GM23338 (cell line): Measurements from ENCODE around the gene ANKRD23. TPM values are rescaled to one million over a fixed set of nuclear protein-coding genes. Genes with fewer than 3 reads are reported as not detected.

Experiments used
- ATAC-seq: fragments of 200-7000 bp; cut with Tn5 transposase; 3 replicates; pipeline ENCODE4 v1.9.1; 2020
- DNase-seq: peaks from one replicate; pipeline ENCODE4 v3.0.0-alpha.2; 2015; ENCODE audit warnings: low spot score
- H2AFZ ChIP-seq: fragments of 200-600 bp; sonication (generic); 2 replicates; pipeline ENCODE4 v1.8.0; 2016; ENCODE audit warnings: antibody characterized with exemption, mild to moderate bottlenecking, moderate library complexity
- H3F3A ChIP-seq: fragments of 200-600 bp; sonication (generic); replicated peaks from 2 replicates; pipeline ENCODE4 v1.8.0; 2017; ENCODE audit warnings: antibody characterized with exemption, mixed run types, low read depth
- H3K27ac ChIP-seq: fragments of 200-600 bp; sonication (generic); 2 replicates; pipeline ENCODE4 v1.6.1; 2016; ENCODE audit warnings: low read depth
- H3K27me3 ChIP-seq: fragments of 200-600 bp; sonication (generic); 2 replicates; pipeline ENCODE4 v1.8.0; 2016; ENCODE audit warnings: mild to moderate bottlenecking, mixed run types, moderate library complexity; ENCODE audit not compliant: insufficient read depth
- H3K36me3 ChIP-seq: fragments of 200-600 bp; sonication (generic); 2 replicates; pipeline ENCODE4 v1.8.0; 2016; ENCODE audit warnings: mild to moderate bottlenecking; ENCODE audit not compliant: insufficient read depth
- H3K4me1 ChIP-seq: fragments of 200-600 bp; sonication (generic); 2 replicates; pipeline ENCODE4 v1.8.0; 2016; ENCODE audit warnings: mild to moderate bottlenecking, moderate library complexity; ENCODE audit not compliant: insufficient read depth
- H3K4me2 ChIP-seq: fragments of 200-600 bp; sonication (generic); 2 replicates; pipeline ENCODE4 v1.7.1; 2017; ENCODE audit warnings: mixed run types
- H3K4me3 ChIP-seq: fragments of 200-600 bp; sonication (generic); 2 replicates; pipeline ENCODE4 v1.6.1; 2016; ENCODE audit warnings: mixed run types
- H3K79me2 ChIP-seq: fragments of 200-600 bp; sonication (generic); replicated peaks from 2 replicates; pipeline ENCODE4 v1.8.0; 2017; ENCODE audit warnings: mild to moderate bottlenecking; ENCODE audit not compliant: insufficient read depth
- H3K9me2 ChIP-seq: fragments of 200-600 bp; sonication (generic); 2 replicates; pipeline ENCODE4 v1.8.0; 2017; ENCODE audit not compliant: insufficient read depth
- H4K20me1 ChIP-seq: fragments of 200-600 bp; sonication (generic); replicated peaks from 2 replicates; pipeline ENCODE4 v1.8.0; 2017; ENCODE audit warnings: mild to moderate bottlenecking; ENCODE audit not compliant: insufficient read depth
- H3K27ac Mint-ChIP-seq: 2 replicates; pipeline ENCODE4 v1.8.0; 2020; ENCODE audit warnings: inconsistent platforms, mild to moderate bottlenecking, moderate library complexity, mixed read lengths
- H3K27me3 Mint-ChIP-seq: 3 replicates; pipeline ENCODE4 v1.8.0; 2022; ENCODE audit warnings: low read depth, mild to moderate bottlenecking, moderate library complexity, mixed read lengths, inconsistent platforms; ENCODE audit not compliant: insufficient read depth, poor library complexity
- H3K36me3 Mint-ChIP-seq: 3 replicates; pipeline ENCODE4 v1.8.0; 2021; ENCODE audit warnings: low read depth, mild to moderate bottlenecking, inconsistent platforms, moderate library complexity, mixed read lengths
- H3K4me1 Mint-ChIP-seq: 3 replicates; pipeline ENCODE4 v1.8.0; 2020; ENCODE audit warnings: mild to moderate bottlenecking, inconsistent platforms, mixed read lengths
- H3K4me3 Mint-ChIP-seq: 3 replicates; pipeline ENCODE4 v1.8.0; 2021; ENCODE audit warnings: moderate library complexity, mild to moderate bottlenecking, inconsistent platforms, mixed read lengths
- H3K9me3 Mint-ChIP-seq: 3 replicates; pipeline ENCODE4 v1.8.0; 2020; ENCODE audit warnings: moderate library complexity, mild to moderate bottlenecking, inconsistent platforms, mixed read lengths
- CREB1 ChIP-seq: fragments of 250-450 bp; sonication (Bioruptor Pico); IDR thresholded peaks from 2 replicates; pipeline ENCODE4 v1.5.0; 2020; ENCODE audit warnings: low read depth, mild to moderate bottlenecking, moderate library complexity
- ETS1 ChIP-seq: IDR thresholded peaks from 2 replicates; pipeline ENCODE4 v1.6.1; 2016; ENCODE audit warnings: antibody characterized with exemption
- EZH2 ChIP-seq: fragments of 200-600 bp; sonication (generic); IDR thresholded peaks from one replicate; pipeline ENCODE4 v1.8.0; 2017; ENCODE audit warnings: antibody characterized with exemption, mild to moderate bottlenecking, low read depth; ENCODE audit not compliant: unreplicated experiment
- EZH2phosphoT487 ChIP-seq: fragments of 200-600 bp; sonication (generic); IDR thresholded peaks from one replicate; pipeline ENCODE4 v1.8.1; 2018; ENCODE audit warnings: antibody characterized with exemption; ENCODE audit not compliant: unreplicated experiment
- JUNB ChIP-seq: IDR thresholded peaks from one replicate; pipeline ENCODE4 v1.6.1; 2016; ENCODE audit warnings: antibody characterized with exemption; ENCODE audit not compliant: unreplicated experiment
- POLR2AphosphoS5 ChIP-seq: IDR thresholded peaks from 2 replicates; pipeline ENCODE4 v1.6.1; 2016; ENCODE audit warnings: antibody characterized with exemption, low read depth
- REST ChIP-seq: IDR thresholded peaks from one replicate; pipeline ENCODE4 v1.6.1; 2018; ENCODE audit warnings: antibody characterized with exemption; ENCODE audit not compliant: unreplicated experiment
- STAT1 ChIP-seq: IDR thresholded peaks from one replicate; pipeline ENCODE4 v1.6.1; 2016; ENCODE audit warnings: antibody characterized with exemption; ENCODE audit not compliant: unreplicated experiment
- ZNF114 ChIP-seq: fragments of 250-450 bp; sonication (Bioruptor Pico); IDR thresholded peaks from 2 replicates; pipeline ENCODE4 v1.5.0; 2020; ENCODE audit warnings: mild to moderate bottlenecking, moderate library complexity
- ZNF331 ChIP-seq: fragments of 250-450 bp; sonication (Bioruptor Pico); IDR thresholded peaks from 2 replicates; pipeline ENCODE4 v1.5.0; 2020; ENCODE audit warnings: low read depth, mild to moderate bottlenecking, moderate library complexity
- ZNF462 ChIP-seq: fragments of 250-450 bp; sonication (Bioruptor Pico); IDR thresholded peaks from 2 replicates; pipeline ENCODE4 v1.5.0; 2020; ENCODE audit warnings: mild to moderate bottlenecking, moderate library complexity
- polyA plus RNA-seq: library from polyadenylated mRNA; unstranded; fragments of >200 nt; fragmentation: Nextera tagmentation; extraction: Ambion mirVana; gene quantifications from 2 replicates; pipeline ENCODE4 v1.2.1, GENCODE V29; 2016
- total RNA-seq: library from RNA; depleted of rRNA; stranded (reverse); fragments of >200 nt; shearing (Covaris generic); gene quantifications from 2 replicates; pipeline ENCODE4 v1.2.3, GENCODE V29; 2014

Gene ANKRD23
- total and polyA plus RNA-seq, 2 experiments from 2014 or later: 4.0 to 5.0 TPM

GRCh38 chr2:96847586-96847985, 3.8 kb upstream of the ANKRD23 start:
- Histone ChIP-seq H3K36me3 (peaks cover 7% of the 10 kb centered on the region), H2AFZ (no peak overlapping the region), H3K79me2 (no peaks in the 10 kb centered on the region; the same call in 1 of the 2 replicates), H4K20me1 (no peaks in the 10 kb centered on the region), H3F3A (no peaks in the 10 kb centered on the region), H3K4me3 (no peak overlapping the region), H3K4me1 (no peaks in the 10 kb centered on the region), H3K4me2 (no peak overlapping the region), H3K27me3 (no peaks in the 10 kb centered on the region), H3K27ac (no peak overlapping the region), H3K9me2 (no peaks in the 10 kb centered on the region)
- Mint-ChIP-seq H3K36me3 (peaks cover 39% of the 10 kb centered on the region), H3K4me3 (no peak overlapping the region), H3K4me1 (no peaks in the 10 kb centered on the region; the same call in 1 of the 3 replicates), H3K9me3 (no peaks in the 10 kb centered on the region), H3K27me3 (peaks cover 6% of the 10 kb centered on the region), H3K27ac (0 out of 2 replicates have a peak overlapping the region, but pooled peaks have one; percentile 52)
- TF ChIP-seq ZNF331 (CRISPR knock-in tag): no peak
- no peak for DNase-seq
- ATAC-seq: peak; percentile 24; the same call in 1 of the 3 replicates

GRCh38 chr2:96846825-96847224, 3.0 kb upstream of the ANKRD23 start:
- H3K27ac Mint-ChIP-seq: no peak overlapping the region
- Histone ChIP-seq H3K27me3 (no peaks in the 10 kb centered on the region), H3K4me3 (no peak overlapping the region), H3K4me2 (no peak overlapping the region), H3K27ac (no peak overlapping the region), H3K4me1 (no peaks in the 10 kb centered on the region), H3K9me2 (no peaks in the 10 kb centered on the region), H3K36me3 (peaks cover 7% of the 10 kb centered on the region; the same call in 1 of the 2 replicates), H2AFZ (no peak overlapping the region), H3K79me2 (no peaks in the 10 kb centered on the region), H3F3A (no peaks in the 10 kb centered on the region), H4K20me1 (no peaks in the 10 kb centered on the region)
- no peak for DNase-seq
- H3K9me3 Mint-ChIP-seq: no peaks in the 10 kb centered on the region
- no peaks in the 10 kb centered on the region; the same call in 1 of the 3 replicates for H3K4me1 Mint-ChIP-seq
- H3K4me3 Mint-ChIP-seq: no peak overlapping the region
- peaks cover 35% of the 10 kb centered on the region for H3K36me3 Mint-ChIP-seq
- peaks cover 6% of the 10 kb centered on the region for H3K27me3 Mint-ChIP-seq
- ATAC-seq: no peak
- no peak for TF ChIP-seq POLR2AphosphoS5
- TF ChIP-seq CREB1 (CRISPR knock-in tag): no peak
- TF ChIP-seq ZNF462 (CRISPR knock-in tag): no peak
- TF ChIP-seq EZH2: no peak
- TF ChIP-seq EZH2phosphoT487: no peak
- no peak for TF ChIP-seq ETS1
- no peak for TF ChIP-seq ZNF114 (CRISPR knock-in tag)
- no peak for TF ChIP-seq STAT1
- TF ChIP-seq JUNB: no peak
- TF ChIP-seq REST: no peak
- TF ChIP-seq ZNF331 (CRISPR knock-in tag): no peak
